ENCODE measurements around the gene SNRPF. TPM values are rescaled to one million over a fixed set of nuclear protein-coding genes. Genes with fewer than 3 reads are reported as not detected.

The SNRPF gene
- total RNA-seq, 1 experiment from 2014 or later, result 55.4 TPM

DNA sequence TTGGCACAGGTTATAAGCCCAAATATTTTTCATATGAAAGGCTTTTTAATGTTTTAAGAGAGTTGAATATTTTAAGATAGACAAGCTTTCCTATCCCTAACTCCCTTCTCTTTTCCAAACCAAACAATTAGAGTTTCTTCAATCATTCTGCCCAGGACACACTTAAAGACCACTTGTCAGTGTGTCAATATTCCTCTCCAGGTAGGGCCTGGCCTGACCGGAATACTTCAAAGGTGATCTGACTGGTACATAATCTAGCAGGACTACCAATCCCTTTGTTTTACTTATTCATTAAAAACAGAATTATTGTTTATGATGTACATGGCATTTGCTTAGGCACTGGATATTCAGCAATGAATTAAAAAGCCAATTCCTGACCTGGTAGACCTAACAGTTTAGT lies 24.2 kb upstream of the SNRPF start:
- CTCF ChIA-PET, result interaction anchor here (1.5 kb wide), 1 partner anchor 14 kb away, joined by 3 read pairs; no protein-coding TSS in a partner anchor
- no peak overlapping the region for H3K27ac Mint-ChIP-seq (ENCODE audit: unreplicated experiment)
- H3K4me3 Mint-ChIP-seq (ENCODE audit: low read depth, unreplicated experiment), result no peak overlapping the region
- intact Hi-C loops (cut with micrococcal nuclease; ENCODE audit: unreplicated experiment), result no loop called here
- no TSS peak for BruUV-seq (replicated peaks)
- H3K4me1 Mint-ChIP-seq (ENCODE audit: low read depth, unreplicated experiment), result peaks cover 33% of the 10 kb centered on the region
- TF ChIP-seq CTCF (IDR thresholded peaks at IDR 0.05; ENCODE audit: unreplicated experiment), result no peak
- no peaks in the 10 kb centered on the region for H3K36me3 Mint-ChIP-seq (ENCODE audit: insufficient read depth, unreplicated experiment)
- no peaks in the 10 kb centered on the region for H3K9me3 Mint-ChIP-seq (ENCODE audit: low read depth, unreplicated experiment)
- peaks cover 32% of the 10 kb centered on the region for H3K27me3 Mint-ChIP-seq (ENCODE audit: unreplicated experiment)
- no peak for DNase-seq

DNA sequence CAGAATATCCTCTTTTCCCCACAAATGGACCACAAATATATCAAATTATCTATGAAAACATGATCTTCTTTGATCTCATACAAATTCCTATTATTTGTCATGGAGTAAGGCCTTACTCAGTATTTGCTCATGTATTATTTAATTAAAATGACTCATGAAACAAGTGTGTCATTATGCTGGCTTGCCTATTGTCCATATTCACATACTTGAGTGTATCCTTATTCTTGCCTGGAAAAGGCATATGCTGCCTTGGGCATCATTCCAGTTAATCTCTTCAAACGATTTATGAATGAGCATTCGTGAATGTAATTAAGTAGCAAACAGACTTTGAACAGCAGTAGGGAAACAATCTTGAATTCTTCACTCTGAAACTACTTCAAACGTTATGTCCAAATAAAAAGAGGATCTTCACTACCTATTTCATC lies 22.6 kb upstream of the SNRPF start:
- peak overlapping the region; percentile 13 for H3K4me3 Mint-ChIP-seq (ENCODE audit: low read depth, unreplicated experiment)
- intact Hi-C loops (cut with micrococcal nuclease; ENCODE audit: unreplicated experiment), result no loop called here
- H3K9me3 Mint-ChIP-seq (ENCODE audit: low read depth, unreplicated experiment), result no peaks in the 10 kb centered on the region
- no peak for DNase-seq
- no TSS peak for BruUV-seq (replicated peaks)
- CTCF ChIA-PET, result interaction anchor here (0.6 to 0.8 kb wide), 4 partner anchors 30 to 792 kb away, joined by 3 to 9 read pairs (median 7); no protein-coding TSS in a partner anchor
- H3K27ac Mint-ChIP-seq (ENCODE audit: unreplicated experiment), result no peak overlapping the region
- H3K36me3 Mint-ChIP-seq (ENCODE audit: insufficient read depth, unreplicated experiment), result no peaks in the 10 kb centered on the region
- no peak for TF ChIP-seq CTCF (IDR thresholded peaks at IDR 0.05; ENCODE audit: unreplicated experiment)
- H3K27me3 Mint-ChIP-seq (ENCODE audit: unreplicated experiment), result peaks cover 18% of the 10 kb centered on the region
- peaks cover 24% of the 10 kb centered on the region for H3K4me1 Mint-ChIP-seq (ENCODE audit: low read depth, unreplicated experiment)

- CTCF ChIA-PET, result interaction anchor here (0.6 to 0.8 kb wide), 4 partner anchors 31 to 271 kb away, joined by 3 to 9 read pairs (median 7); no protein-coding TSS in a partner anchor
- H3K4me1 Mint-ChIP-seq (ENCODE audit: low read depth, unreplicated experiment), result peaks cover 24% of the 10 kb centered on the region
- TF ChIP-seq CTCF (IDR thresholded peaks at IDR 0.05; ENCODE audit: unreplicated experiment), result no peak
- no peak overlapping the region for H3K27ac Mint-ChIP-seq (ENCODE audit: unreplicated experiment)
- no peaks in the 10 kb centered on the region for H3K9me3 Mint-ChIP-seq (ENCODE audit: low read depth, unreplicated experiment)
- BruUV-seq (replicated peaks), result no TSS peak
- H3K4me3 Mint-ChIP-seq (ENCODE audit: low read depth, unreplicated experiment), result peak overlapping the region; percentile 13
- intact Hi-C loops (cut with micrococcal nuclease; ENCODE audit: unreplicated experiment), result no loop called here
- DNase-seq, result no peak
- H3K27me3 Mint-ChIP-seq (ENCODE audit: unreplicated experiment), result peaks cover 18% of the 10 kb centered on the region
- H3K36me3 Mint-ChIP-seq (ENCODE audit: insufficient read depth, unreplicated experiment), result no peaks in the 10 kb centered on the region
Observed at GRCh38 chr12:95836630-95837239, 22.0 kb upstream of the SNRPF start.

DNA sequence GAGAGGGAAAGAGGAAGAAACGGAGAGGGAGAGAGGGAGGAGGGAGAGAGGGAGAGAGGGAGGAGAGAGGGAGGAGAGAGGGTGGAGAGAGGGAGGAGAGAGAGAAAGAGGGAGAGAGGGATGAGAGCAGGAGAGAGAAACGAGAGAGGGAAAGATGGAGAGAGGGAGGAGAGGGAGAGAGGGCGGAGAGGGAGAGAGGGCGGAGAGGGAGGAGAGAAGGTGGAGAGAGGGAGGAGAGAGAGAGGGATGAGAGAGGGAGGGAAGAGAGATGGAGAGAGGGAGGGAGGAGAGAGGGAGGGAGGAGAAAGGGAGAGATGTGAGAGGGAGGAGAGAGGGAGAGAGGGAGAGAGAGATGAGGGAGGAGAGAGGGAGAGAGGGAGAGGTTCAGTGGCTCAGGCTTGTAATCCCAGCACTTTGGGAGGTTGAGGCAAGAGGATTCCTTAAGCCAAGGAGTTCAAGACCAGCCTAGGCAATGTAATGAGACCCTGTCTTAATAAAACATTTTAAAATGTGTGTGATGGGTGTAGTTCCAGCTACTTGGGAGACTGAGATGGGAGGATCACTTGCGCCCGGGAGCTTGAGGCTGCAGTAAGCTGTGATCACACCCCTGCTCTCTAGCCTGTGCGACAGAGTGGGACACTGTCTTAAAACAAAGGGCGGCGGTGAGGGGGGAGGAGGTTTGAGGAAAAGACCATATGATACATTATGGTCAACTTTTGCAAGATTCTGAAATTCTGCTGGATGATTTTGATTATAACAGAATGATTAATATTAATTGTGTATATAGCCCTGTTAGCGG lies 21.3 kb upstream of the SNRPF start:
- peak overlapping the region; percentile 17 for H3K4me3 Mint-ChIP-seq (ENCODE audit: low read depth, unreplicated experiment)
- no peak overlapping the region for H3K27ac Mint-ChIP-seq (ENCODE audit: unreplicated experiment)
- no peaks in the 10 kb centered on the region for H3K9me3 Mint-ChIP-seq (ENCODE audit: low read depth, unreplicated experiment)
- no peak for DNase-seq
- BruUV-seq (replicated peaks), result no TSS peak
- peaks cover 24% of the 10 kb centered on the region for H3K4me1 Mint-ChIP-seq (ENCODE audit: low read depth, unreplicated experiment)
- CTCF ChIA-PET, result no interaction called here
- peaks cover 18% of the 10 kb centered on the region for H3K27me3 Mint-ChIP-seq (ENCODE audit: unreplicated experiment)
- intact Hi-C loops (cut with micrococcal nuclease; ENCODE audit: unreplicated experiment), result no loop called here
- TF ChIP-seq CTCF (IDR thresholded peaks at IDR 0.05; ENCODE audit: unreplicated experiment), result no peak
- no peaks in the 10 kb centered on the region for H3K36me3 Mint-ChIP-seq (ENCODE audit: insufficient read depth, unreplicated experiment)

Measured in Calu3 (cell line).